ENCODE results near the gene SLC5A12. TPM values are rescaled to one million over a fixed set of nuclear protein-coding genes. Genes with fewer than 3 reads are reported as not detected.
"Not testable (repeated sequence)": the region's sequence is repeated elsewhere in the genome, so short reads cannot be mapped to it uniquely, and the experiment has no call there.

SLC5A12 gene
- total and polyA plus RNA-seq, 2 donors from 2014 or later: 0.94 to 227 TPM

GRCh38 chr11:26651916-26652315 is 69.9 kb downstream of the SLC5A12 start:
- no peaks in the 10 kb centered on the region for H3K36me3 ChIP-seq (ENCODE audit: control insufficient read depth in 2 of 3, insufficient read depth in 3 of 3, low read length in 3 of 3)
- TF ChIP-seq CTCF (IDR thresholded peaks at IDR 0.05; ENCODE audit: borderline replicate concordance, extremely low read depth, insufficient read depth): no peak
- no peak overlapping the region for H3K4me3 ChIP-seq (ENCODE audit: low read length in 3 of 3)
- H3K9me3 ChIP-seq (ENCODE audit: control insufficient read depth in 2 of 3, insufficient read depth in 1 of 3, low read length in 3 of 3): no peaks in the 10 kb centered on the region
- H3K4me1 ChIP-seq (ENCODE audit: control insufficient read depth in 2 of 3, insufficient read depth in 2 of 3, low read depth in 1 of 3, low read length in 3 of 3): no peaks in the 10 kb centered on the region
- H3K9ac ChIP-seq (ENCODE audit: low read length in 3 of 3): no peak overlapping the region
- intact Hi-C loops (cut with DNase I): no loop called here
- H3K27me3 ChIP-seq (ENCODE audit: control insufficient read depth, insufficient read depth, low read length): no peaks in the 10 kb centered on the region
- no peak for DNase-seq
- H3K27ac ChIP-seq (ENCODE audit: low read depth in 2 of 2, low read length in 2 of 2): no peak overlapping the region
- FAIRE-seq: no peak

GRCh38 chr11:26649884-26650283 is 72.0 kb downstream of the SLC5A12 start:
- Histone ChIP-seq H3K9ac (ENCODE audit: low read length in 3 of 3) (no peak overlapping the region), H3K9me3 (ENCODE audit: control insufficient read depth in 2 of 3, insufficient read depth in 1 of 3, low read length in 3 of 3) (no peaks in the 10 kb centered on the region), H3K27ac (ENCODE audit: low read depth in 2 of 2, low read length in 2 of 2) (no peak overlapping the region), H3K36me3 (ENCODE audit: control insufficient read depth in 2 of 3, insufficient read depth in 3 of 3, low read length in 3 of 3) (no peaks in the 10 kb centered on the region), H3K4me1 (ENCODE audit: control insufficient read depth in 2 of 3, insufficient read depth in 2 of 3, low read depth in 1 of 3, low read length in 3 of 3) (no peaks in the 10 kb centered on the region), H3K27me3 (ENCODE audit: control insufficient read depth, insufficient read depth, low read length) (no peaks in the 10 kb centered on the region), H3K4me3 (ENCODE audit: low read length in 3 of 3) (no peak overlapping the region)
- peak; percentile 77 for TF ChIP-seq CTCF (IDR thresholded peaks at IDR 0.05; ENCODE audit: borderline replicate concordance, extremely low read depth, insufficient read depth)
- FAIRE-seq: peak; percentile 38
- peak in 4 of 5 donors; percentile 46 to 82 (median 65) for DNase-seq
- intact Hi-C loops (cut with DNase I): no loop called here

- DNase-seq; FAIRE-seq; H3K36me3 ChIP-seq (ENCODE audit: control insufficient read depth in 2 of 3, insufficient read depth in 3 of 3, low read length in 3 of 3); H3K9me3 ChIP-seq (ENCODE audit: control insufficient read depth in 2 of 3, insufficient read depth in 1 of 3, low read length in 3 of 3); H3K4me1 ChIP-seq (ENCODE audit: control insufficient read depth in 2 of 3, insufficient read depth in 2 of 3, low read depth in 1 of 3, low read length in 3 of 3); H3K9ac ChIP-seq (ENCODE audit: low read length in 3 of 3); intact Hi-C loops (cut with DNase I); H3K27me3 ChIP-seq (ENCODE audit: control insufficient read depth, insufficient read depth, low read length); H3K4me3 ChIP-seq (ENCODE audit: low read length in 3 of 3); H3K27ac ChIP-seq (ENCODE audit: low read depth in 2 of 2, low read length in 2 of 2): not testable (repeated sequence)
Measured at GRCh38 chr11:26643314-26643713, 78.5 kb downstream of the SLC5A12 start.

GRCh38 chr11:26632691-26633159 is 89.1 kb downstream of the SLC5A12 start:
- H3K9me3 ChIP-seq (ENCODE audit: control insufficient read depth in 2 of 3, insufficient read depth in 1 of 3, low read length in 3 of 3): no peaks in the 10 kb centered on the region
- intact Hi-C loops (cut with DNase I): no loop called here
- no peak for TF ChIP-seq CTCF (IDR thresholded peaks at IDR 0.05; ENCODE audit: borderline replicate concordance, extremely low read depth, insufficient read depth)
- DNase-seq (no peak), FAIRE-seq (no peak)
- H3K9ac ChIP-seq (ENCODE audit: low read length in 3 of 3): no peak overlapping the region
- H3K36me3 ChIP-seq (ENCODE audit: control insufficient read depth in 2 of 3, insufficient read depth in 3 of 3, low read length in 3 of 3): no peaks in the 10 kb centered on the region
- H3K4me1 ChIP-seq (ENCODE audit: control insufficient read depth in 2 of 3, insufficient read depth in 2 of 3, low read depth in 1 of 3, low read length in 3 of 3): no peaks in the 10 kb centered on the region
- no peak overlapping the region for H3K4me3 ChIP-seq (ENCODE audit: low read length in 3 of 3)
- H3K27ac ChIP-seq (ENCODE audit: low read depth in 2 of 2, low read length in 2 of 2): no peak overlapping the region
- no peaks in the 10 kb centered on the region for H3K27me3 ChIP-seq (ENCODE audit: control insufficient read depth, insufficient read depth, low read length)
